ENCODE results near the gene LMNTD2.

DNA sequence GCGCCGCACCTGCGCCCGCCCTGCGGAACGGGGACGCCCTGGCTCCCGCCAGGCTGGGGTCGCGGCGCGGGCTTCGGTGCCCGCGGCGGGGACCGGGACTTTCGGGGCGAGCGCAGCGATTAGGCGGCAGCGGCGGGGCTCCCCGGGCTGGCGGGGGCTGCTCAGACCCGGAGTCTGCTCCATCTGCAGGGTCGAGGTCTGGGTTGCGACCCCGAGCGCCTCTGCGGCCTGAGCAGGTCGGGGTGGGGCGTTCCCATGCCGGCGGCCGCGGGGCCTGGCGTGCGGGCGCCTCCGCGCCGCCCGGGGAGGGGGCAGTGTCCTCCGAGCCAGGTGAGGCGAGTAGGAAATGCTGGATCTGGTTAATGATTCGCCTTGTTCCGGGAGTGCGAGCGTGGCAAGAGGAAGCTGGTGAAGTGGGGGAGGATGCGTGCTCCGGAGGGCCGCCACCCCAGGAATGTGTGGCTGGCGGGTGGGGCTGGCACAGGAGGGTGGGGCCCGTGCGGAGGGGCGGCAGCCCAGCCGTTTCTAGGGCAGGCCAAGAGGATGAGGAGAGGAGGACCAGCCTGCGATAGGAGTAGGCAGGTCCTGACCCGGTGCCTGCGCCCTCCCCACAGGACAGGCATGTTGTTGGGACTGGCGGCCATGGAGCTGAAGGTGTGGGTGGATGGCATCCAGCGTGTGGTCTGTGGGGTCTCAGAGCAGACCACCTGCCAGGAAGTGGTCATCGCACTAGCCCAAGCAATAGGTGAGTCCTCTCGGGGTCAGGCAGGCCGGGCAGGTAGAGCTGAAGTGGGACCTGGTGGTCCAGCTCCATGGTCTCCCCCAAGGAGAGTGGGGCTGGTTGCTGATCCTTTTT, 838 bp upstream of the LMNTD2 start:
- TF ChIP-seq FOXP2 (optimal IDR thresholded peaks at IDR 0.05; ENCODE audit: control extremely low read depth, extremely low read length, insufficient read depth) = no peak
- no peak for TF ChIP-seq EZH2 (IDR thresholded peaks at IDR 0.05)
